B cell (primary cell): Measurements from ENCODE around the gene SMOC1. TPM values are rescaled to one million over a fixed set of nuclear protein-coding genes. Genes with fewer than 3 reads are reported as not detected.

Experiments
- ATAC-seq: fragments of 200-7000 bp; cut with Tn5 transposase; one replicate; pipeline ENCODE4 v1.10.0; 2021; ENCODE audit warnings: low read depth, mild to moderate bottlenecking, moderate number of reproducible peaks, moderate library complexity
- CTCF ChIA-PET: fragments of 350-600 bp; sonication (Branson Sonifier 250); formaldehyde crosslinking; loops from one replicate; lab custom pipeline; 2021; ENCODE audit warnings: antibody characterized with exemption, inconsistent platforms; lab: Charles Lee
- POLR2A ChIA-PET: fragments of 350-600 bp; sonication (Branson Sonifier 250); formaldehyde crosslinking; loops from one replicate; lab custom pipeline; 2021; ENCODE audit warnings: antibody characterized with exemption; lab: Charles Lee
- DNase-seq: peaks from one replicate; pipeline ENCODE4 v3.0.0; 2013
- H2AFZ ChIP-seq: 2 replicates; pipeline ENCODE4 v1.6.1; 2012; ENCODE audit warnings: mild to moderate bottlenecking, low read depth, low read length; ENCODE audit not compliant: insufficient read depth, poor library complexity, severe bottlenecking
- H3K27ac ChIP-seq, 2 donors: 1 replicate in 1 of 2; 2 replicates in 1 of 2; pipeline ENCODE4 v1.5.1; 2012 to 2013; ENCODE audit warnings: low read length in 2 of 2, mild to moderate bottlenecking in 2 of 2, moderate library complexity in 1 of 2
- H3K27me3 ChIP-seq, 4 experiments: fragments of 200-600 bp in 1 of 4; sonication (generic) in 1 of 4; replicated peaks in 1 of 4; 1 replicate in 2 of 4; 2 replicates in 2 of 4; pipeline versions ENCODE4 v1.6.1 to v1.7.0; 2013 to 2016; ENCODE audit warnings: low read length in 3 of 4, mild to moderate bottlenecking in 2 of 4, mixed read lengths in 1 of 4, moderate library complexity in 1 of 4; ENCODE audit not compliant: insufficient read depth in 4 of 4, control insufficient read depth in 3 of 4; ENCODE audit errors: control extremely low read depth in 1 of 4
- H3K36me3 ChIP-seq, 2 experiments: replicated peaks in 1 of 2; 1 replicate in 1 of 2; 2 replicates in 1 of 2; pipeline versions ENCODE4 v1.6.1 to v1.7.1; 2013; ENCODE audit warnings: low read length in 1 of 2; ENCODE audit not compliant: insufficient read depth in 2 of 2, control insufficient read depth in 1 of 2; ENCODE audit errors: control extremely low read depth in 1 of 2, extremely low read depth in 1 of 2
- H3K4me1 ChIP-seq, 2 donors: fragments of 200-600 bp in 1 of 2; sonication (generic) in 1 of 2; 1 replicate in 1 of 2; 2 replicates in 1 of 2; pipeline versions ENCODE4 v1.5.1 to v1.6.1; 2013 to 2017; ENCODE audit warnings: low read length in 2 of 2; ENCODE audit not compliant: control insufficient read depth in 2 of 2, insufficient read depth in 2 of 2
- H3K4me2 ChIP-seq: replicated peaks from 2 replicates; pipeline ENCODE3; 2012; ENCODE audit warnings: mild to moderate bottlenecking, low read depth, low read length; ENCODE audit not compliant: poor library complexity, severe bottlenecking
- H3K4me3 ChIP-seq, 5 experiments: fragments of 200-600 bp in 1 of 5; sonication (generic) in 1 of 5; 1 replicate in 3 of 5; 2 replicates in 2 of 5; pipeline versions ENCODE4 v1.5.1 to v1.7.0; 2011 to 2016; ENCODE audit warnings: low read length in 4 of 5, mild to moderate bottlenecking in 4 of 5, low read depth in 2 of 5, control low read depth in 1 of 5, moderate library complexity in 1 of 5; ENCODE audit not compliant: insufficient read depth in 1 of 5; ENCODE audit errors: control extremely low read depth in 1 of 5, extremely low read depth in 1 of 5
- H3K79me2 ChIP-seq: fragments of 200-600 bp; sonication (generic); one replicate; pipeline ENCODE4 v1.6.0; 2016; ENCODE audit warnings: low read length; ENCODE audit not compliant: control insufficient read depth, insufficient read depth
- H3K9ac ChIP-seq: fragments of 200-600 bp; sonication (generic); 2 replicates; pipeline ENCODE4 v1.6.1; 2017; ENCODE audit warnings: mild to moderate bottlenecking, low read length, moderate library complexity
- H3K9me3 ChIP-seq, 3 donors: one replicate each; pipeline versions ENCODE4 v1.6.1 to v1.7.1; 2013; ENCODE audit warnings: low read length in 2 of 3; ENCODE audit not compliant: control insufficient read depth in 2 of 3, insufficient read depth in 1 of 3; ENCODE audit errors: control extremely low read depth in 1 of 3
- H4K20me1 ChIP-seq: 2 replicates; pipeline ENCODE4 v1.6.0; 2012; ENCODE audit warnings: mild to moderate bottlenecking, low read length; ENCODE audit not compliant: insufficient read depth, control insufficient read depth, poor library complexity, severe bottlenecking
- H3K27ac Mint-ChIP-seq: one replicate; pipeline ENCODE4 v1.8.0; 2021; ENCODE audit warnings: mixed read lengths
- H3K27me3 Mint-ChIP-seq: one replicate; pipeline ENCODE4 v1.8.0; 2021; ENCODE audit warnings: mixed read lengths
- H3K4me1 Mint-ChIP-seq: one replicate; pipeline ENCODE4 v1.8.0; 2021; ENCODE audit warnings: mixed read lengths
- H3K4me3 Mint-ChIP-seq: one replicate; pipeline ENCODE4 v1.8.0; 2021; ENCODE audit warnings: mixed read lengths
- H3K9me3 Mint-ChIP-seq: one replicate; pipeline ENCODE4 v1.8.0; 2022; ENCODE audit warnings: mixed read lengths; ENCODE audit not compliant: insufficient read depth
- EZH2 ChIP-seq: IDR thresholded peaks from 2 replicates; pipeline ENCODE4 v1.6.1; 2012; ENCODE audit warnings: borderline replicate concordance, low read depth, mild to moderate bottlenecking, moderate library complexity, low read length; ENCODE audit not compliant: insufficient read depth, poor library complexity, severe bottlenecking
- WGBS: methylation state at CpG from one replicate; pipeline ENCODE4 v1.1.5; 2013; ENCODE audit warnings: missing lambda C conversion rate; ENCODE audit not compliant: insufficient coverage; 5-methylcytosine and 5-hydroxymethylcytosine counted together
- intact Hi-C: fragments of 100-400 bp; cut with micrococcal nuclease; formaldehyde crosslinking; loops from one replicate; pipeline ENCODE4 v1.10.0; 2022
- polyA plus RNA-seq: library from polyadenylated mRNA; depleted of rRNA; stranded (reverse); fragments of >200 nt; gene quantifications from 2 replicates; pipeline ENCODE4 v1.2.3, GENCODE V29; 2012
- total RNA-seq, 2 donors: library from RNA; stranded (reverse); fragments of 120-200 nt in 1 of 2; gene quantifications; 1 replicate in 1 of 2; 2 replicates in 1 of 2; pipeline versions ENCODE4 v1.2.3 to v1.2.4, GENCODE V29; 2013 to 2022
- TF ChIP-seq, protein P1 (sequence below): fragments of 200-600 bp; IDR thresholded peaks from one replicate; pipeline ENCODE4 v1.8.0; 2022; ENCODE audit warnings: antibody characterized with exemption, mild to moderate bottlenecking

The SMOC1 gene
- total and polyA plus RNA-seq, 2 donors (not counting 1 experiment from before 2014, with no cell fraction given), result 0.04 to 0.84 TPM

DNA sequence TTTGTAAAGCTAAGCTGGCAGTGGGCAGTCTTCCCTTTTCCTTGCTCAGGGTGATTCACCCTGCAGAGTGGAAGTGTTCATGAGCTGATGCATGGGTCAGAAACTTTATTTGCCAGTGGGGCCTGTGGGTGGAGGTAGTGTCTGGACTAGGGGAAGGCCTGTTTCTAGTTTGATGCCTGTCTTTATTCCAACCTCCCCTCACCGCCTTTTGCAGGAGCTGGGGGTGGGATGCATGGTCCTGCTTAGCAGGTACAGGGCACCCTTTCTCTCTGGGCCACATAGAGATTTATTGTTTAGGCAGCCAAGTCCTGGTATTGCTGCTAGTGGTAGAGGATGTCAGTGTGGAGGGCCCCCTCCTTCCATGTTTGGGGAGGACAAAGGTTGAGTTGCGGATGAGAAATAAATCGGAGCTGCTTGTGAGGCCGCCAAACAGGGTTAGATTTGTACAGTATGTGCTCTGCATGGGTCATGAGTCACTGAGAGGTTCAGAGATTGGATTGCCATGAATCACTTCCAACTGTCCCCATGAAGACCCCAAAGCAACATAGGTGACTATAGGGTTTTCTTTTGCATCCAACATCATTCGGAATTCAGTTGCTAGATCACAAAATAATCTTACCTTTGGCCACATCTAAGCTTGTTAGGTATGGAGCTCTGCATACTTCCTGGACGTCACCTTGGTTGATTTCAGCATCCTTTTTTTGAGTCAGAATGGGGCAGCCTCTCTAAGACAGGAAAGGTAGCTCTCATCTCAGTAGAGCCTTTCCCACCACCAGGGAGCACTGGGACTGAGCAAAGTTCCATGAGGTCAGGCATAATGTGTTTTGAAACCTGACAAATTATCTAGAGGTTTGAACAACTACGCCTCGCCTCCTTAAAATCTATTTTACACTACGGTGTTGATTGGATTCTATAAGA, 8.8 kb downstream of the SMOC1 start:
- no peak overlapping the region for H3K27ac Mint-ChIP-seq
- Histone ChIP-seq H3K4me3 (no peak overlapping the region), H3K27me3 (no peaks in the 10 kb centered on the region), H3K4me1 (no peaks in the 10 kb centered on the region), H3K36me3 (no peaks in the 10 kb centered on the region), H4K20me1 (no peaks in the 10 kb centered on the region), H3K9me3 (peaks cover 0 to 6% (median 0%) of the 10 kb centered on the region in 3 donors), H3K9ac (no peak overlapping the region), H3K79me2 (no peaks in the 10 kb centered on the region), H3K27ac (no peak overlapping the region), H2AFZ (no peak overlapping the region), H3K4me2 (no peak overlapping the region)
- H3K27me3 Mint-ChIP-seq, result peaks cover 31% of the 10 kb centered on the region
- DNase-seq (no peak), ATAC-seq (no peak)
- H3K4me1 Mint-ChIP-seq, result no peaks in the 10 kb centered on the region
- POLR2A ChIA-PET, result no interaction called here
- no peak for TF ChIP-seq EZH2
- TF ChIP-seq, protein P1, sequence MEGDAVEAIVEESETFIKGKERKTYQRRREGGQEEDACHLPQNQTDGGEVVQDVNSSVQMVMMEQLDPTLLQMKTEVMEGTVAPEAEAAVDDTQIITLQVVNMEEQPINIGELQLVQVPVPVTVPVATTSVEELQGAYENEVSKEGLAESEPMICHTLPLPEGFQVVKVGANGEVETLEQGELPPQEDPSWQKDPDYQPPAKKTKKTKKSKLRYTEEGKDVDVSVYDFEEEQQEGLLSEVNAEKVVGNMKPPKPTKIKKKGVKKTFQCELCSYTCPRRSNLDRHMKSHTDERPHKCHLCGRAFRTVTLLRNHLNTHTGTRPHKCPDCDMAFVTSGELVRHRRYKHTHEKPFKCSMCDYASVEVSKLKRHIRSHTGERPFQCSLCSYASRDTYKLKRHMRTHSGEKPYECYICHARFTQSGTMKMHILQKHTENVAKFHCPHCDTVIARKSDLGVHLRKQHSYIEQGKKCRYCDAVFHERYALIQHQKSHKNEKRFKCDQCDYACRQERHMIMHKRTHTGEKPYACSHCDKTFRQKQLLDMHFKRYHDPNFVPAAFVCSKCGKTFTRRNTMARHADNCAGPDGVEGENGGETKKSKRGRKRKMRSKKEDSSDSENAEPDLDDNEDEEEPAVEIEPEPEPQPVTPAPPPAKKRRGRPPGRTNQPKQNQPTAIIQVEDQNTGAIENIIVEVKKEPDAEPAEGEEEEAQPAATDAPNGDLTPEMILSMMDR, result no peak
- CTCF ChIA-PET, result no interaction called here
- intact Hi-C loops, result no loop called here
- H3K4me3 Mint-ChIP-seq, result no peak overlapping the region
- 62% methylated on average over 2 of the region's 9 CpGs for WGBS
- H3K9me3 Mint-ChIP-seq, result peaks cover 1% of the 10 kb centered on the region

- H3K4me3 ChIP-seq, result no peak overlapping the region
- no peak for TF ChIP-seq EZH2
- TF ChIP-seq, protein P1, result no peak
- H3K27ac Mint-ChIP-seq, result no peak overlapping the region
- no peaks in the 10 kb centered on the region for H3K36me3 ChIP-seq
- CTCF ChIA-PET, result no interaction called here
- H3K9ac ChIP-seq, result no peak overlapping the region
- WGBS, result 79% methylated on average over 5 of the region's 8 CpGs
- DNase-seq (no peak), ATAC-seq (no peak)
- H3K79me2 ChIP-seq, result no peaks in the 10 kb centered on the region
- H3K27me3 ChIP-seq, result peaks cover 0 to 7% (median 4%) of the 10 kb centered on the region in 4 experiments
- H4K20me1 ChIP-seq, result no peaks in the 10 kb centered on the region
- H2AFZ ChIP-seq, result no peak overlapping the region
- H3K4me2 ChIP-seq, result no peak overlapping the region
- intact Hi-C loops, result no loop called here
- H3K9me3 Mint-ChIP-seq, result peaks cover 1% of the 10 kb centered on the region
- H3K4me1 Mint-ChIP-seq, result no peaks in the 10 kb centered on the region
- POLR2A ChIA-PET, result no interaction called here
- H3K9me3 ChIP-seq, result peaks cover 0 to 6% (median 0%) of the 10 kb centered on the region in 3 donors
- no peak overlapping the region for H3K27ac ChIP-seq
- no peak overlapping the region for H3K4me3 Mint-ChIP-seq
- H3K4me1 ChIP-seq, result no peaks in the 10 kb centered on the region
- H3K27me3 Mint-ChIP-seq, result peaks cover 36% of the 10 kb centered on the region
These were observed 12.2 kb downstream of the SMOC1 start for GRCh38 chr14:69891422-69891821.
